Osteocyte (in vitro differentiated cells): ENCODE results near the gene PRKAR2B. TPM values are rescaled to one million over a fixed set of nuclear protein-coding genes. Genes with fewer than 3 reads are reported as not detected.
"Not testable (repeated sequence)": the region's sequence is repeated elsewhere in the genome, so short reads cannot be mapped to it uniquely, and the experiment has no call there.

Experiments used
- DNase-seq: peaks from one replicate; pipeline ENCODE4 v3.0.0; 2021; ENCODE audit warnings: mixed read lengths; ENCODE audit not compliant: unreplicated experiment; ENCODE audit errors: extremely low spot score
- H3K27ac Mint-ChIP-seq: one replicate; pipeline ENCODE4 v1.8.0; 2021; ENCODE audit warnings: mild to moderate bottlenecking, mixed read lengths; ENCODE audit not compliant: unreplicated experiment
- H3K27me3 Mint-ChIP-seq: one replicate; pipeline ENCODE4 v1.8.0; 2021; ENCODE audit warnings: mixed read lengths; ENCODE audit not compliant: unreplicated experiment
- H3K36me3 Mint-ChIP-seq: one replicate; pipeline ENCODE4 v1.8.0; 2021; ENCODE audit warnings: mixed read lengths; ENCODE audit not compliant: unreplicated experiment
- H3K4me1 Mint-ChIP-seq: one replicate; pipeline ENCODE4 v1.8.0; 2021; ENCODE audit warnings: mixed read lengths; ENCODE audit not compliant: unreplicated experiment
- H3K4me3 Mint-ChIP-seq: one replicate; pipeline ENCODE4 v1.8.0; 2021; ENCODE audit warnings: mild to moderate bottlenecking, moderate library complexity, mixed read lengths; ENCODE audit not compliant: unreplicated experiment
- H3K9me3 Mint-ChIP-seq: one replicate; pipeline ENCODE4 v1.8.0; 2021; ENCODE audit warnings: mixed read lengths; ENCODE audit not compliant: unreplicated experiment
- total RNA-seq: library from RNA; stranded (reverse); gene quantifications from 2 replicates; pipeline ENCODE4 v1.2.1, GENCODE V29; 2021
- TF ChIP-seq, protein P1 (sequence below): fragments of 200-600 bp; sonication (generic); IDR thresholded peaks from 2 replicates; pipeline ENCODE4 v1.5.0; 2021; ENCODE audit warnings: antibody characterized with exemption, mild to moderate bottlenecking, moderate library complexity

The PRKAR2B gene
- total RNA-seq, 1 donor from 2014 or later, result 3.3 TPM

DNA sequence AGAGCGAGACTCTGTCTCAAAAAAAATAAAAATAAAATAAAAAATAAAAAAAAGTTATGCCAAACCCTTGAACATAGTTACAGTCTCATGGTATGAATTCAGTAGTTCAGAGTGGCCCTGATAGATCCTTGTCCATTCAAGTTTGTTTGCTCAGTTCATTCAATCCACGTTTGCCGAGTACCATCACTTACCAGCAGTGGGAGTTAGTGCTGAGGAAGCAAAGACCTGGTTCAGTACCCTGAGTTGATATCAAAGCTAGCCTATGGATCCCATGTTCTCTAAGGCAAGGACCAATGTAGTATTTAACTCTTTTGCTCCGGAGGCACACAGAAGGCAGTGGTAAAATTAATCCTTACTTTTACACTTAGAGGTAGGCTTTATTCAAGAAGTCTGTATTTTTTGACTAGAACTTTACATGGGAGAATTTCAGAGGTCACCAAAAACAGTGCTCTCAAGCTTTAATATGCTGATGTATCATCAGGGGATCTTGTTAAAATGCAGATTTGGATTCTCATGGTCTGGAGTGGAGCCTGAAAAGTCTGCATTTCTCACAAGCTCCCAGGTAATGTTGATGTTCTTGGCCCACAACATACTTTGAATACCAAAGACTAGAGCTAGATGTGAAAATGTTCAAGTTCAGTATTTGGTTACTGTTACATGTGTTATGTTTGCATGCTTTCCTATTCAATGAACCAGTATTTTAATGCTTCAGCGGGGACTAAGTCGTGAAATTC is 86.1 kb downstream of the PRKAR2B start:
- no peak overlapping the region for H3K4me3 Mint-ChIP-seq
- TF ChIP-seq, protein P1, sequence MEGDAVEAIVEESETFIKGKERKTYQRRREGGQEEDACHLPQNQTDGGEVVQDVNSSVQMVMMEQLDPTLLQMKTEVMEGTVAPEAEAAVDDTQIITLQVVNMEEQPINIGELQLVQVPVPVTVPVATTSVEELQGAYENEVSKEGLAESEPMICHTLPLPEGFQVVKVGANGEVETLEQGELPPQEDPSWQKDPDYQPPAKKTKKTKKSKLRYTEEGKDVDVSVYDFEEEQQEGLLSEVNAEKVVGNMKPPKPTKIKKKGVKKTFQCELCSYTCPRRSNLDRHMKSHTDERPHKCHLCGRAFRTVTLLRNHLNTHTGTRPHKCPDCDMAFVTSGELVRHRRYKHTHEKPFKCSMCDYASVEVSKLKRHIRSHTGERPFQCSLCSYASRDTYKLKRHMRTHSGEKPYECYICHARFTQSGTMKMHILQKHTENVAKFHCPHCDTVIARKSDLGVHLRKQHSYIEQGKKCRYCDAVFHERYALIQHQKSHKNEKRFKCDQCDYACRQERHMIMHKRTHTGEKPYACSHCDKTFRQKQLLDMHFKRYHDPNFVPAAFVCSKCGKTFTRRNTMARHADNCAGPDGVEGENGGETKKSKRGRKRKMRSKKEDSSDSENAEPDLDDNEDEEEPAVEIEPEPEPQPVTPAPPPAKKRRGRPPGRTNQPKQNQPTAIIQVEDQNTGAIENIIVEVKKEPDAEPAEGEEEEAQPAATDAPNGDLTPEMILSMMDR, result no peak
- peaks cover 2% of the 10 kb centered on the region for H3K27me3 Mint-ChIP-seq
- peaks cover 5% of the 10 kb centered on the region for H3K4me1 Mint-ChIP-seq
- H3K9me3 Mint-ChIP-seq, result peaks cover 7% of the 10 kb centered on the region
- H3K27ac Mint-ChIP-seq, result no peak overlapping the region
- DNase-seq, result no peak
- no peaks in the 10 kb centered on the region for H3K36me3 Mint-ChIP-seq

DNA sequence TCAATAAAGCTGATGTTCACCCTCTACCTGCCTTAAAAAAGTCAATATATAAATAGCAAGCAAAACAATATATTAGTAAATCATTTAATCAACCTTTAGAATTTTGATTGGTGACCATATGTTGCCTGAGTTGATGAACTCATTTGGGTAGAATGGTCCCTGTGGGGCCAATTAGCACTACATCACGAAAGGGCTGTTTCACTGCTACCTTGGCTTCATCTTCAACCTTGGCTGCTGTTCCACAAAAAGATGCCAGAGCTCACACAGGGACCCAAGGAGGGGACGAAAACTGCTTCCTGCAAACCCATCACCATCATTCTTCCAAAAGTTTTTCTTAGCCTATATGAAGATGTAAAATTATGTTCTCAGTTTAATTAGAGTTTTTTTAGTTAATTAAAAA is 88.9 kb downstream of the PRKAR2B start:
- H3K4me3 Mint-ChIP-seq, result no peak overlapping the region
- DNase-seq, result no peak
- H3K36me3 Mint-ChIP-seq, result no peaks in the 10 kb centered on the region
- peaks cover 12% of the 10 kb centered on the region for H3K27me3 Mint-ChIP-seq
- H3K9me3 Mint-ChIP-seq, result peaks cover 7% of the 10 kb centered on the region
- peaks cover 5% of the 10 kb centered on the region for H3K4me1 Mint-ChIP-seq
- TF ChIP-seq, protein P1, result no peak
- H3K27ac Mint-ChIP-seq, result no peak overlapping the region

DNA sequence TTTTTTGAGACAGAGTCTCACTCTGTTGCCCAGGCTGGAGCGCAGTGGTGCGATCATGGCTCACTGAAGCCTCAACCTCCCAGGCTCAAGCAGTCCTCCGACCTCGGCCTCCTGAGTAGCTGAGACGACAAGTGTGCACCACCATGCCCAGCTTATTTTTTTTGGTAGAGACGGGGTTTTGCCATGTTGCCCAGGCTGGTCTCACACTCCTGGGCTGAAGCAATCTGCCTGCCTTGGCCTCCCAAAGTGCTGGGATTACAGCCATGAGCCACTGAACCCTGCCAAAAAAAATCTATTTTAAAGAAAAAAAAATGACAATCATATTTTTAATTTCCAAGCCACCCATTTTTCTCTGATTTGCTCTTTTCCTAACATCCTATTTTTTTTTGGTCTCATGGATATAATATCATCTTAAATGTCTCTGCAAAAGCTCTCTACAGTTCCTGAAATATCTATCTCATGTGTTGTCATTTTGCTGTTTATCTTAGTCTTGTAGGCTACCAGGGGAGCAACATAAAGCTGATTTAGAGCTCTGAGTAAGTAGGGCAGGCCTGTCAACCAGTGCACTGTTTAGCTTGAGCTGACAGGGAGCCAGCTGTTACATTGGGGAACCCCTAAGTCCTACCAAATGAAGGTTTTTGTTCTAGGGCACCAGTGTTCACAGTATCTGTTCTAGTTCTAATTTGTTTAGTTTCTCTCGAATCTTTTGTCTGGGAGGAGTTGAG is 94.4 kb downstream of the PRKAR2B start:
- TF ChIP-seq, protein P1, result no peak
- peaks cover 12% of the 10 kb centered on the region for H3K27me3 Mint-ChIP-seq
- peaks cover 4% of the 10 kb centered on the region for H3K9me3 Mint-ChIP-seq
- no peak overlapping the region for H3K27ac Mint-ChIP-seq
- DNase-seq, result no peak
- peaks cover 4% of the 10 kb centered on the region for H3K4me1 Mint-ChIP-seq
- no peak overlapping the region for H3K4me3 Mint-ChIP-seq
- H3K36me3 Mint-ChIP-seq, result no peaks in the 10 kb centered on the region

DNA sequence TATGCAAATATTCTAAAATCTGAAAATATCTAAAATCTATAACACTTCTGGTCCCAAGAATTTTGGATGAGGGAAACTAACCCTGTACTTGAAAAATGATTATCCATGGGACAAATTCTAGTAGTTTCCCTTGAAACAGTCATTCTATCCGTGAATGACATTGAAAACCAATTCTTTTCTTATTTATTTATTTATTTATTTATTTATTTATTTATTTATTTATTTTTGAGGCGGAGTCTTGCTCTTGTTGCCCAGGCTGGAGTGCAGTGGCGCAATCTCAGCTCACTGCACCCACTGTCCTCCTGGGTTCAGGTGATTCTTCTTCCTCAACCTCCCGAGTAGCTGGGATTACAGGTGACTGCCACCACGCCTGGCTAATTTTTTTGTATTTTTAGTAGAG is 99.4 kb downstream of the PRKAR2B start:
- H3K27me3 Mint-ChIP-seq, H3K4me3 Mint-ChIP-seq, H3K4me1 Mint-ChIP-seq, H3K9me3 Mint-ChIP-seq, H3K27ac Mint-ChIP-seq, H3K36me3 Mint-ChIP-seq, DNase-seq: not testable (repeated sequence)

DNA sequence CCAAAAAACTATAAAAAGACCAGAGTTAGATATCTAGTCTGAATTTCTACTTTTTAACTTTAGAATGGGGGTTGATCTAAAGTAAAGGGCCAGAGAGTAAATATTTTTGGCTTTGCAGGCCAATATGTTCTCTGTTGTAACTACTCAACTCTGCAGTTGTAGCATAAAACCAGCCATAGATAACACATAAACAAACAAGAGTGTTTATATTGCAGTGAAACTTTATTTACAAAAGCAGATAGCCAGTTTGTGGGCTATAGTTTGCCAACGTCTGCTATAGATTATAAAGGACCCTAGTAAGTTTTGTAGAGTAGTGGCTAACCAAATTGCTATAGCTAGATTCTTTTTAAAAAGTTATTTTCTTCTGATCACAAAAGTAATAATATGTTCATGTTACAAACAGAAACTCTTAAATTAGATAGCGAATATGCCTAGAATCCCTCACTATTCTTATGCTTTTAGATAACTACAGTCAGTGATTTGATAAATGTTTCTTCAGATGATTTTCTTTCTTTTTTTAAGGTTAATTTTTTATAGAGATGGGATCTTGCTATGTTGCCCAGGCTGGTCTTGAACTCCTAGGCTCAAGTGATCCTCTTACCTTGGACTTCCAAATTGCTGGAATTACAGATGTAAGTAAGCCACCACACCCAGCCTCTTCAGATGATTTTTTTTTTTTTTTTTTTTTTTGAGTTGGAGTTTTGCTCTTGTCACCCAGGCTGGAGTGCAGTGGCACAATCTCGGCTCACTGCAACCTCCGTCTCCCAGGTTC is 100.7 kb downstream of the PRKAR2B start:
- Mint-ChIP-seq H3K4me1 (peaks cover 6% of the 10 kb centered on the region), H3K27ac (no peak overlapping the region), H3K9me3 (no peaks in the 10 kb centered on the region), H3K27me3 (no peaks in the 10 kb centered on the region), H3K4me3 (no peak overlapping the region), H3K36me3 (no peaks in the 10 kb centered on the region)
- TF ChIP-seq, protein P1, result no peak
- no peak for DNase-seq
